ENCODE data around the gene CCT3. TPM values are rescaled to one million over a fixed set of nuclear protein-coding genes. Genes with fewer than 3 reads are reported as not detected.
A peak's percentile ranks its signal among the peaks of the same experiment; 100 is the strongest.

Gene CCT3
- total RNA-seq, 2 donors from 2014 or later: 299 to 338 TPM

GRCh38 chr1:156270314-156270713 is 67.8 kb downstream of the CCT3 start:
- no peaks in the 10 kb centered on the region for H3K27me3 Mint-ChIP-seq
- H3K27ac Mint-ChIP-seq: no peak overlapping the region
- H3K4me3 Mint-ChIP-seq: no peak overlapping the region
- H3K9me3 Mint-ChIP-seq: no peaks in the 10 kb centered on the region
- H3K4me1 Mint-ChIP-seq (ENCODE audit: low read depth in 2 of 2): peaks cover 0 to 4% of the 10 kb centered on the region in 2 donors
- DNase-seq (ENCODE audit: low spot score) (no peak), ATAC-seq (no peak)
- H3K36me3 Mint-ChIP-seq: peaks cover 42% of the 10 kb centered on the region

- H3K4me3 Mint-ChIP-seq: no peak overlapping the region
- H3K4me1 Mint-ChIP-seq (ENCODE audit: low read depth in 2 of 2): peaks cover 0 to 7% of the 10 kb centered on the region in 2 donors
Observed at GRCh38 chr1:156268336-156268735, 69.8 kb downstream of the CCT3 start.

GRCh38 chr1:156266051-156266450 is 72.0 kb downstream of the CCT3 start:
- H3K9me3 Mint-ChIP-seq: no peaks in the 10 kb centered on the region

More at GRCh38 chr1:156268336-156268735, 69.8 kb downstream of the CCT3 start:
- Mint-ChIP-seq H3K27me3 (no peaks in the 10 kb centered on the region), H3K9me3 (no peaks in the 10 kb centered on the region), H3K27ac (no peak overlapping the region), H3K36me3 (peaks cover 36% of the 10 kb centered on the region)
- ATAC-seq (no peak), DNase-seq (ENCODE audit: low spot score) (no peak)

GRCh38 chr1:156263288-156263655 is 74.8 kb downstream of the CCT3 start:
- Mint-ChIP-seq H3K4me1 (ENCODE audit: low read depth in 2 of 2) (peaks cover under 1 to 8% of the 10 kb centered on the region in 2 donors), H3K36me3 (peaks cover 42% of the 10 kb centered on the region), H3K27ac (no peak overlapping the region), H3K27me3 (no peaks in the 10 kb centered on the region), H3K9me3 (no peaks in the 10 kb centered on the region), H3K4me3 (no peak overlapping the region)
- ATAC-seq (no peak), DNase-seq (ENCODE audit: low spot score) (no peak)

More at GRCh38 chr1:156266051-156266450, 72.0 kb downstream of the CCT3 start:
- Mint-ChIP-seq H3K27ac (no peak overlapping the region), H3K27me3 (no peaks in the 10 kb centered on the region), H3K4me3 (no peak overlapping the region), H3K36me3 (peaks cover 35% of the 10 kb centered on the region), H3K4me1 (ENCODE audit: low read depth in 2 of 2) (peaks cover 0 to 7% of the 10 kb centered on the region in 2 donors)
- DNase-seq (ENCODE audit: low spot score): no peak
- no peak for ATAC-seq

- H3K4me3 Mint-ChIP-seq: no peak overlapping the region
- ATAC-seq (peak in 1 of 2 donors; percentile 29), DNase-seq (ENCODE audit: low spot score) (no peak)
- peaks cover 42% of the 10 kb centered on the region for H3K36me3 Mint-ChIP-seq
- H3K4me1 Mint-ChIP-seq (ENCODE audit: low read depth in 2 of 2): peaks cover 7 to 14% of the 10 kb centered on the region in 2 donors
- no peak overlapping the region for H3K27ac Mint-ChIP-seq
- no peaks in the 10 kb centered on the region for H3K9me3 Mint-ChIP-seq
- no peaks in the 10 kb centered on the region for H3K27me3 Mint-ChIP-seq
Observed at GRCh38 chr1:156262461-156263287, 75.4 kb downstream of the CCT3 start.

GRCh38 chr1:156260896-156261295 is 77.2 kb downstream of the CCT3 start:
- H3K27me3 Mint-ChIP-seq: no peaks in the 10 kb centered on the region
- ATAC-seq (no peak), DNase-seq (ENCODE audit: low spot score) (no peak)
- H3K9me3 Mint-ChIP-seq: no peaks in the 10 kb centered on the region
- no peak overlapping the region for H3K4me3 Mint-ChIP-seq
- H3K4me1 Mint-ChIP-seq (ENCODE audit: low read depth in 2 of 2): peaks cover 10 to 18% of the 10 kb centered on the region in 2 donors
- H3K27ac Mint-ChIP-seq: peak overlapping the region in 1 of 2 donors; percentile 33
- peaks cover 31% of the 10 kb centered on the region for H3K36me3 Mint-ChIP-seq

GRCh38 chr1:156259805-156260204 is 78.3 kb downstream of the CCT3 start:
- DNase-seq (ENCODE audit: low spot score): no peak
- Mint-ChIP-seq H3K4me1 (ENCODE audit: low read depth in 2 of 2) (peaks cover 10 to 18% of the 10 kb centered on the region in 2 donors), H3K4me3 (no peak overlapping the region), H3K36me3 (peaks cover 25% of the 10 kb centered on the region), H3K27ac (no peak overlapping the region), H3K27me3 (no peaks in the 10 kb centered on the region), H3K9me3 (no peaks in the 10 kb centered on the region)
- no peak for ATAC-seq

Other genes with a start within 250 kb of the CCT3 start
- gene LMNA, start 223.6 kb downstream of the CCT3 start, total RNA-seq: 10 to 100 TPM; 21.4 to 67.6 TPM
- 10 to 100 TPM in 1 of 2 donors, 1 to 10 TPM in 1; 3.9 to 16.6 TPM for gene SEMA4A, start 184.7 kb downstream of the CCT3 start, total RNA-seq
- gene SLC25A44, start 144.2 kb downstream of the CCT3 start, total RNA-seq: 10 to 100 TPM; 54.4 to 56.6 TPM
- gene PMF1, start 125.3 kb downstream of the CCT3 start, total RNA-seq: 100 to 1,000 TPM in 1 of 2 donors, 10 to 100 TPM in 1; 90.6 to 105 TPM
- 1 to 10 TPM; 1.8 to 2.3 TPM for gene BGLAP, start 96.1 kb downstream of the CCT3 start, total RNA-seq
- 1 to 10 TPM; 5.9 to 9.5 TPM for gene PAQR6, start 90.2 kb downstream of the CCT3 start, total RNA-seq
- 100 to 1,000 TPM in 1 of 2 donors, 10 to 100 TPM in 1; 89.3 to 130 TPM for gene SMG5, start 55.5 kb downstream of the CCT3 start, total RNA-seq
- 10 to 100 TPM in 1 of 2 donors, 1 to 10 TPM in 1; 6.4 to 12.0 TPM for gene TMEM79, start 54.0 kb downstream of the CCT3 start, total RNA-seq
- gene GLMP, start 42.6 kb downstream of the CCT3 start, total RNA-seq: 10 to 100 TPM; 17.2 to 19.6 TPM
- gene VHLL, start 39.0 kb downstream of the CCT3 start, total RNA-seq: not detected
- not detected for gene TSACC, start 234 bp upstream of the CCT3 start, total RNA-seq
- gene RHBG, start 30.9 kb upstream of the CCT3 start, total RNA-seq: not detected
- gene MEF2D, start 162.5 kb upstream of the CCT3 start, total RNA-seq: 10 to 100 TPM; 48.1 to 62.2 TPM
- 1 to 10 TPM; 3.4 to 6.4 TPM for gene IQGAP3, start 234.3 kb upstream of the CCT3 start, total RNA-seq
- 1 to 10 TPM; 1.8 to 2.2 TPM for gene TTC24, start 241.4 kb upstream of the CCT3 start, total RNA-seq

Data from natural killer cell treated with Interleukin-12 subunit alpha and Interleukin-12 subunit beta and Interleukin-15 and Interleukin-18, amount 100 ng/mL, for 72 hours (primary cell).